NOMO-1 treated with dmso at 0.1 percent for 144 hours (cell line): ENCODE measurements around the gene YIPF1.
A peak's percentile ranks its signal among the peaks of the same experiment; 100 is the strongest.
"Not testable (repeated sequence)": the region's sequence is repeated elsewhere in the genome, so short reads cannot be mapped to it uniquely, and the experiment has no call there.

ENCODE experiments used
- DNase-seq: peaks from one replicate; lab custom pipeline; 2025; ENCODE audit not compliant: unreplicated experiment; lab: John Stamatoyannopoulos, UW

Gene YIPF1

GRCh38 chr1:53842347-53842746 lies 47.2 kb downstream of the YIPF1 start:
- DNase-seq = no peak

GRCh38 chr1:53838654-53838974 lies 51.0 kb downstream of the YIPF1 start:
- no peak for DNase-seq

- DNase-seq = peak; percentile 96
Observed at GRCh38 chr1:53837924-53838653, 51.5 kb downstream of the YIPF1 start, which contains the start of gene NDC1. Gene NDC1, minus strand, starts transcription at chr1:53838296. Its CDS starts 35 bp downstream, at chr1:53838261.

- DNase-seq = no peak
Observed at GRCh38 chr1:53837646-53837923, 52.0 kb downstream of the YIPF1 start.

- DNase-seq = no peak
Observed at GRCh38 chr1:53835491-53835890, 54.1 kb downstream of the YIPF1 start.

- no peak for DNase-seq
Observed at GRCh38 chr1:53834776-53835175, 54.8 kb downstream of the YIPF1 start.

GRCh38 chr1:53833393-53833792 lies 56.2 kb downstream of the YIPF1 start:
- DNase-seq = no peak

GRCh38 chr1:53826367-53826766 lies 63.2 kb downstream of the YIPF1 start:
- no peak for DNase-seq

GRCh38 chr1:53825306-53825705 lies 64.3 kb downstream of the YIPF1 start:
- no peak for DNase-seq

GRCh38 chr1:53822931-53823330 lies 66.7 kb downstream of the YIPF1 start:
- no peak for DNase-seq

GRCh38 chr1:53821380-53821779 lies 68.2 kb downstream of the YIPF1 start:
- DNase-seq = no peak

GRCh38 chr1:53819387-53819786 lies 70.2 kb downstream of the YIPF1 start:
- no peak for DNase-seq

- DNase-seq = not testable (repeated sequence)
Observed at GRCh38 chr1:53816584-53816983, 73.0 kb downstream of the YIPF1 start.

GRCh38 chr1:53815484-53815883 lies 74.1 kb downstream of the YIPF1 start:
- not testable (repeated sequence) for DNase-seq

GRCh38 chr1:53811414-53811851 lies 78.2 kb downstream of the YIPF1 start:
- no peak for DNase-seq

GRCh38 chr1:53810497-53810896 lies 79.1 kb downstream of the YIPF1 start:
- no peak for DNase-seq

GRCh38 chr1:53810007-53810406 lies 79.6 kb downstream of the YIPF1 start:
- no peak for DNase-seq

- no peak for DNase-seq
Observed at GRCh38 chr1:53807916-53808315, 81.7 kb downstream of the YIPF1 start.

- DNase-seq = no peak
Observed at GRCh38 chr1:53804791-53805505, 84.6 kb downstream of the YIPF1 start.

- DNase-seq = no peak
Observed at GRCh38 chr1:53804181-53804580, 85.4 kb downstream of the YIPF1 start.
